Stimulated activated CD4-positive, alpha-beta T cell treated with anti-CD3 and anti-CD28 coated beads, Interleukin-12 subunit alpha, Interleukin-12 subunit beta, amount 100 ng/mL, for 24 hours (primary cell): ENCODE data around the gene ERC2.

Experiments
- DNase-seq, 2 experiments: peaks; one replicate each; pipeline ENCODE4 v3.0.0-alpha.2; 2020; ENCODE audit warnings: low read depth in 2 of 2

The ERC2 gene

GRCh38 chr3:55557549-55557948 is 910.7 kb downstream of the ERC2 start:
- no peak for DNase-seq

- DNase-seq: no peak
Observed at GRCh38 chr3:55556619-55557537, 911.4 kb downstream of the ERC2 start.

DNA sequence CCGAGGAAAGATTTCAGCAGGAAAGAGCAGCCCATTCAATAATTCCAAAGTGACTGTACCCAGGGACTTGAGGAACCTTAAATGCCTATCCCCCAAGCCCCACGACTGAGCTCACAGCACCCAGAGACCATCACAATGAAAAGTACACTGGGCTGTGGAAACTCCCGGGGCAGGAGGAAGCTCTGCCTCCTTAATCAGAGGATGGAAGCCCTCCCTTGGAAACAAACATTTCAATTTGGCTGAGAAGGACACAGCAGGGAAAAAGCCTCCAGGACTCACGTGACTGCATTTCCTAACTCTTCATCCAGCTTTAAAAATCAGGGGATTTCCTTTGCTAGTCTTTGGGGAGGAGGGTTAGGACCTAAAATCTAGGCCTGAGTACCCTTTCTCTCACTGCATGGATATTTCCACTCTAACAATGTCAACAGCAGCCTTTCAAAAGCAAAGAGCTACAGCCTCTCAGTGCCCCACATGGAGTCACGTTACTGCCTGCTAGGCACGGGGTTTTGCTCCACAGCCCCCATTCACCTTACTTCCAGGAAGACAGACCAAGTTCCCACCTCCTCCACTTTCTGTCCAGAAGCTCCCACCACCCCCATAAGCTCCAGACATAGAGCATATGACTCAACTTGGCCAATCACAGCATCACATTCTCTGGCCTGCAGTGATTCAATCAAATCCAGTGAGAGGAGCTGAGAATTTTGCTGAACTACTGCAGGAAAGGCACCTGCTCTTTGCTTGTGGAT is 912.2 kb downstream of the ERC2 start:
- DNase-seq: no peak

DNA sequence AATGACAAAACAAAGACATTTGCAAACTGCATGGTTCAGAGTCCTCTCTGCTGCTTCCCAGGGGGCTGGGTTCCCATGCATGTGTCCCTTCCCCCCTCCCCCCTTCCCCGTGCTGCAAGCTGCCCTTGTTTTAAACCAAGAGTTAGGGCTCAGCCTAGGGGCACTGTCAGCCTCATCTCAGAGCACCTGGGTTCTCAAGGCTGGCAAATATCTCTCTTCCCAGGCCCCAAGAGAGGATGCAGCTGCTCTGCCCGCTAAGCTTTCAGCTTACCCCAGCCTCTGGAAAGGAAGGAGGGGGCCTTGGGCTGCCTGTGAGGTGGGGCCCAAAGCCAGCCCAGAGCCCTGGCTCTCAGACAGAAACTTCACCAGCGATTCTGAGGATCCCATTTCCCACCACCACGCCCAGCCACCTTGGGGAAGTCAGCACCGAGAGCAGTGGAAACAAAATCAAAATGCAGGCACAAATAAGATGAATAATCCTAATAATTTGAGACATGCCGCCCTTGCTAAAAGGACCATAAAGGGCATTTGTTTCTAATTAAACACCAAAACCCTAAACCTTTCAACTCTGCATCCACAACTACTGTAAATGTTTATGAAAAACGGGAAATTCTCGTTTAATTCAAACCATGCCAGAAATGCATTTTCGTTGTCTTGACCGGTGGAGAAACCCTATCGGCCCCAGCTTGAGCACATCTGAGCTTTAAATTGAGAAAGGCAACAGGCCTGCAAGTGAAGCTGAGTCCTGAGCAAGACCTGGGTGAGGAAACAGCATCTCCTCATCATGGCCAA is 913.4 kb downstream of the ERC2 start:
- no peak for DNase-seq

GRCh38 chr3:55551644-55552043 is 916.6 kb downstream of the ERC2 start:
- DNase-seq: no peak

GRCh38 chr3:55549177-55549576 is 919.1 kb downstream of the ERC2 start:
- DNase-seq: no peak

GRCh38 chr3:55546866-55547669 is 921.2 kb downstream of the ERC2 start:
- DNase-seq: no peak

DNA sequence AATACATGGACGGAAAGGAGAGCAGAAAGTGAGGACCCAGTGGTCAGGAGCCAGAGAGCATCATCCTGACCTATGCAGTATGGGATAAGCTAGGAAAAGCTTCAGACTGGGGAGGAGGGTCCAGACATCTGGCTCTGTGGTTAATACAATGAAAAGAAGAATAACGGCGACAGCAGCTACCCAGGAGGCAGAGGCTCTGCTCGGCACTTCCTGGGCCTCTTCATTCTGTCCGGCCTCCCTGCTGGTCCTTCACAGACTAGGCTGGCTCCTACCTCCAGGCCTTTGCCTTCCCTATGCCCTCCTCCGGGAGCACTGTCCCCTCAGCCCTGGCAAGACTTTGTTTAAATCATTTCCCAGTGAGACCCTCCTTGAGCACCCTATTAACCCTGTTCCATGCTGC is 922.3 kb downstream of the ERC2 start:
- no peak for DNase-seq

DNA sequence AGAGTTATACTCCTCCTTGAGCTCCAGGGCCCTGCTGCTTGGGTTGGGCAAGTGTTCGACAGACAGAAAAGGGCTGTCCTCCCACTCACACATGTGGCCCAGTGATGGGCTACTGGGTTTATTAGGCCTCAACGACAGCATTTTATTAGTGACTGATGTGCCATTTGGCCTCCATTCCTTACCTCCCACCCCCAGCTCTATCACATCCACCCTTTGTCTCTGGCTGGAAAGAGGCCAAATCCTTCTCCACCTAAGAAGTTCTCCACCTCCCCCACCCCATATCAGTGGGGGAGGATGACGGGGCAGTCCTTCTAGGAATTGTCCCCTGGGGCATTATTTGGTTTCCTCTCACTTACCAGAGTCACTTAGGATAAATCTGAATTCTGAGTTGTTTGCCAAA is 924.0 kb downstream of the ERC2 start:
- no peak for DNase-seq

DNA sequence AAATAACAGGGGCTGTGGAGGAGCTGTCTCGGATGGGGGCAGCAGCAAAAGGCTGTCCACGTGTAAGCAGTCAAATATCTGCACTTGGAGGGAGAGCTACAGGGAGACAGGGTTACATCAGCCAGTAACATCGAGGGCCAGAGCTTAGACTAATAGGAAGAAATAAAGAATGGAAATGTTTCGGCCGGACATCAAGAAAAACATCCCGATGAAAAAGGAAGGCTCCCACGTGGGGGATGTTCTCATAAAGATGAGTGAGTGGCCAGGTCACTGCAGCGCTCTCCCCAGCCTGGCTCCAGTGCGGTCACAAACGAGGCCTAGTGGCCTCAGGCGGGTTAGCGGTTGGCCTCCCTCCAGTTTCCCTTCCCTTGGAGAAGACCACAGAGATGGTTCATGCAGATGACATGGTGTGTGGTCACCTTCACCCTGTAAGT is 925.1 kb downstream of the ERC2 start:
- no peak for DNase-seq

- DNase-seq: no peak
Observed at GRCh38 chr3:55541456-55541855, 926.8 kb downstream of the ERC2 start.

DNA sequence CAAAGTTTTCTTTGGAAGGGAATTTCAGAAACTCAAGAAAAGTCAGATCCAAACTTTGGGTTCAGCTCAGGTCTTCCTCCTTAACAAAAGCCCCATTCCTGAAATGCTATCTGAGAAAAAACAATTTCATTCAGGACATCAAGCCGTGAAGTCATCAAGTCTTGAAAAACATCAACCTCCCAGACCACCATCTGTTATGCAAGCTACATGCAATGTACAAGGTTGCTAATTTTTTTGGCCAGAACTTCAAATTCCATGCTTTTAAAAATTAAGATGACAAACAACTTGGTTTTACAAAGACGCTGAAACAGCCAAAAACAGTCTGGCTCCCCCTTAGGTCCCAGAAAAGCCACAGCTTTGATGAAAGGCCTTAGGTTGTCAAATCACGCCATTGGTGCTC is 927.3 kb downstream of the ERC2 start:
- DNase-seq: no peak

GRCh38 chr3:55540579-55540978 is 927.7 kb downstream of the ERC2 start:
- no peak for DNase-seq

GRCh38 chr3:55538158-55538557 is 930.1 kb downstream of the ERC2 start:
- no peak for DNase-seq

DNA sequence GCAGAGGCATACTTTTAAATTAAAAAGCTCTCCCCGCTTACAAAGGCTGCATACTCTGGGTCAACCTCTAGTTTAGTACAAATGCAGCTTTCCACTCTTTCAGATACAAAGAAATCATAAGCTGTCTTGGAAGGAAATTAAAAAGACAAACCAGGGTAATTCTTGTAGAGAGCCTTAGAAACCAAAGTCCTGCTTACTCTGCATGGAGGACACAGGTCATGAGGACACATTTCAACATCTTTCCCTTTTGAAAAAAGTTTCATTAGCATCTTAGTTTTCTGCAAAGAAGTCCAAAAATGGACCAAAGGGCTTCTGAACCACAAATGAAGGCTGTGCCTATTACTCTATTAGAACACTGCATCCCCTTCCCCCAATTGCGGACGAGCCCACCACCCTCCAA is 930.7 kb downstream of the ERC2 start:
- no peak for DNase-seq

DNA sequence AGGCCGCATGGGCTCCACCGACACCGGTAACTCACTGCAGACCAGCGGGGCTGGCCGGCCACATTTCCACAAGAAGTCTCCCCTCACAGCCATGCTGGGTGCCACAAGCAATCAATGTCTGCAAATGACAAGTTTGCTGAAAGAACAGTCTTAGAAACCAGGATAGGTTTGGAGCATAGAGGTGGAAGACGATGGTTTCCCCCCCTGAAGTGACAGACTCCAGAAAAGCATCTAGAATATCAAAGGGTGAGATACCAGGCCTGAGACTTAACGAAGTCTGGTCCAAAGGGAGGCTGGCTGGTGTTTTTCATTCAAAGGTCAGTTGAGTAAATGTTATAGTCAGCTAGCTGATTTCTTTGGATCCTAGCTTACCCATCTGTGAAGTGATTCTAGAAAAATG is 931.1 kb downstream of the ERC2 start:
- DNase-seq: no peak

DNA sequence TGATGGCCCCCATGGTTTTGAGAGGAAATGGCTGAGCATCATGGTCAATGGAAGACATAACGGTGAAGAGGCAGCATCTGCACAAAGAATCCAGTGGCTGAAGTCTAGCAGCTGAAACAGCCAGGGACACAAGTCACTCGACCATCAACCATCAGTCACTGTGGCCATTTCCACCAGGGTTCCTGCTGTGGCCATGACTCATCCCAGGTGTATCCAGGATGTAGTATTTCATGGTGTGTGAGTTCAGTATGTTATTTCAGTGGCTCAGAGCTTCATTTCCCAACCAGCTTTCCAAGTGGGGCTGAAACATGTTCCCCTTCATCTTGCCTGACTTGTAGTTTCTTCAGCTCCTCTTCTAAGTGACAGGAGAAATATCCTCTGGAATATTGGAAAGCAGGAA is 933.4 kb downstream of the ERC2 start:
- no peak for DNase-seq

DNA sequence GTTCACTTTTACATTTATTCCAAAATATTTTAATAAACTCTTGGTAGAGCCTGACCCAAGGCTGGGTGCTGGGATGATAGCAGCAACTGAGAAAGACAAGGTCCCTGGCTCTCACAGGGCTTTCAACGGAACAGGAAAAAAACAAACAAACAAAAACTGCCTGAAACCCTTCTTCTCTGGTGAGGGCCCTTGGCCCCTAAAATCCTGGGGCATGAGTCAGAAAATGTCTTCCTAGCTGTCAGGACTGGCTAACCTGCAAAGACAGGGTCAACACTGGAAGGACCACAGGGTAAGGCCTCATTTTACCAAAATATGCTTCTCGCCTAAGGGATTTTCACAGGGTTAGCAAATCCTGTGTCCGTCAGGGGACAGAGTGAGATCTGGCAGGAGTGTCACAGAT is 935.5 kb downstream of the ERC2 start:
- no peak for DNase-seq

DNA sequence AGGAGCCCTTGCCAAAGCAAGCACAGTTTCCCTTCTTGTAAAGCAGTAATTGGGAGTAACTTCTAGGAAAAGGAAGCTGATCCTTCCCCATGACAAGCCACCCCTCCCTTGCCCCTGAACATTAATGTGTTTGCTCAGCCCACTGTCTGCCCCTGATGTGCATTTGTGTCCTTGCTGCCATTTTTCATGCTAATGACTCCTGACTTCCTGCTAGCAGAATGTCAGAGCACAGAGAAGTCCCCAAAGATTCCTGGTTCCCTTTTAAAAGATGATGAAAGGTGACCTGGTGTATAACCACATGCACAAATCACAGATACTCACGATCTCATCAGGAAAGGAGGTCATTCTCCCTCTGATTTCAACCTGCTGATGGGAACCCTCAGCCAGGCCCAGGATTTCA is 936.9 kb downstream of the ERC2 start:
- DNase-seq: no peak

- DNase-seq: no peak
Observed at GRCh38 chr3:55527361-55527760, 940.9 kb downstream of the ERC2 start.

- DNase-seq: no peak
Observed at GRCh38 chr3:55526332-55527030, 941.8 kb downstream of the ERC2 start.
